ENCODE measurements around the gene NTSR2. TPM values are rescaled to one million over a fixed set of nuclear protein-coding genes. Genes with fewer than 3 reads are reported as not detected.

Gene NTSR2
- total RNA-seq, 6 donors from 2014 or later: not detected

DNA sequence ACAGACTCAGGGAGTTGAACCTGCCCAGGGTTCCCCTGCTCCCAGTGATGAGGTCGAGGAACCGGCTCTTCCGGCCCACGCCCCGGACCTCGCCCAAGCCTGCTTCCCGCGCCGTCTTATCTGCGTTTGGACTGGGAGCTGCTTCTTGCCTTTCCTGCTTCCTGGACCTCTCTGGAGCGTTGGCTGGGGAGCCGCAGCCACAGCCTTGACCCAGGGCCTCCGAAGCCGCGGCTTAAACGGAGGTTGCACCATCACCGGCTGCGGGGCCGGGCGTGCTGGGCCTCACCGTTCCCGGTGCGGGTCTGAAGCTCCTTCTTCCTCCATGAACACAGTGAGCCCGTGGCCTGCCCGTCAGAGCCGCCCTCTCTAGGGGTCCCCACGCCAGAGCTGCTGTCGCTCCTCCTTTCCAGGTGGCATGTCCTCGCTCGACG, 13.3 kb downstream of the NTSR2 start:
- H3K4me1 ChIP-seq: no peaks in the 10 kb centered on the region
- TF ChIP-seq CTCF (IDR thresholded peaks at IDR 0.05) (no peak), POLR2A (IDR thresholded peaks at IDR 0.05) (no peak), EP300 (IDR thresholded peaks at IDR 0.05) (no peak), POLR2AphosphoS5 (IDR thresholded peaks at IDR 0.05) (no peak)
- peak in 1 of 2 donors; percentile 83 for DNase-seq

DNA sequence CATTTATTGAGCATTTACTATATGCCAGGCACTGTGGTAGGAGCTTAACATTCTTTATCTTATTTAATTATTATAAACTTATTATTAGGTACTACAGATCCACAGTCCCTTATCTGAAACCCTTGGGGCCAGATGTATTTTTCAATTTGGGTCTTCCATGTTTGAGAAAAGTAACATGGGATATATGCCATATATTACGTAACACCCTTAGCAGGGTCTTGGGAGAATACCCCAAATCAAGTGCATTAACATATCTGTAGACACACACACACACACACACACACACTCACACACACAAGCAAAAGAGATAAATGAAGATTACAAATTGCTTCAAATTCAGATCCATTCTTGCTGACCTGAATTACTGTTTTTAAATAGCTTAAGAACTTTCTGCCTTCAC, 13.7 kb downstream of the NTSR2 start:
- 91 to 97% methylated on average over 1 of the region's 1 CpG for WGBS, 2 donors
- TF ChIP-seq POLR2A (IDR thresholded peaks at IDR 0.05) (no peak), POLR2AphosphoS5 (IDR thresholded peaks at IDR 0.05) (no peak), CTCF (IDR thresholded peaks at IDR 0.05) (no peak), EP300 (IDR thresholded peaks at IDR 0.05) (no peak)
- H3K36me3 ChIP-seq: no peaks in the 10 kb centered on the region
- no peak overlapping the region for H3K4me3 ChIP-seq
- H3K27me3 ChIP-seq: no peaks in the 10 kb centered on the region
- H3K9me3 ChIP-seq: no peaks in the 10 kb centered on the region
- ATAC-seq (ENCODE audit: low FRiP score in 2 of 2) (no peak), DNase-seq (no peak)
- no peaks in the 10 kb centered on the region for H3K4me1 ChIP-seq
- H3K27ac ChIP-seq: no peak overlapping the region

More for the DNA sequence above, 13.3 kb downstream of the NTSR2 start:
- 75 to 83% methylated on average over 22 to 31 of the region's 31 CpGs for WGBS, 2 donors
- Histone ChIP-seq H3K27me3 (no peaks in the 10 kb centered on the region), H3K4me3 (no peak overlapping the region), H3K9me3 (no peaks in the 10 kb centered on the region), H3K27ac (no peak overlapping the region), H3K36me3 (no peaks in the 10 kb centered on the region)
- ATAC-seq (ENCODE audit: low FRiP score in 2 of 2): peak in 1 of 2 donors; percentile 16

DNA sequence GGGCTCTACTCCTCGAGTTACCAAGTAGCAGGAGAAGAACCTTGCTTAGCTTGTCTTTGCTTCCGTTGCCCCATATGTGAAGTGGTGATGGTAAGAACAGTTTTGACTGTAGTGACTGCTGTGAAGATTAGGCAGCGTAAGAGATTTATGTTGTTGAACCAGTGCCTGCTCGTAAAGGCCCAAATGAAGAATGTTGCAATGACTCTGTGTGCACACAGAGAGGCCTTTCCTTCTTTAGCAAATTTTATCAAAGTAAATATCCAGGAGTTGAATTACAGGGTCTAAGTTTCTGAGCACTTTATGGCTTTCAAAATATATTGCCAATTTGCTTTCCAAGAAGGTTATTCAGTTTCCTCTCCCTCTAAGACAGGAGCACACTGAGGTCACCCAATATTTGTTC, 14.5 kb downstream of the NTSR2 start:
- 68 to 73% methylated on average over 4 of the region's 4 CpGs for WGBS, 2 donors

GRCh38 chr2:11652553-11652952, 17.4 kb downstream of the NTSR2 start:
- no peak for TF ChIP-seq POLR2A (IDR thresholded peaks at IDR 0.05)
- no peak for TF ChIP-seq EP300 (IDR thresholded peaks at IDR 0.05)
- no peak for TF ChIP-seq POLR2AphosphoS5 (IDR thresholded peaks at IDR 0.05)
- no peak for TF ChIP-seq CTCF (IDR thresholded peaks at IDR 0.05)
- no peak overlapping the region for H3K27ac ChIP-seq
- no peaks in the 10 kb centered on the region for H3K9me3 ChIP-seq
- 54 to 71% methylated on average over 3 of the region's 3 CpGs for WGBS, 2 donors
- no peaks in the 10 kb centered on the region for H3K4me1 ChIP-seq
- ATAC-seq (ENCODE audit: low FRiP score in 2 of 2): no peak
- no peaks in the 10 kb centered on the region for H3K36me3 ChIP-seq
- DNase-seq: no peak
- no peak overlapping the region for H3K4me3 ChIP-seq
- no peaks in the 10 kb centered on the region for H3K27me3 ChIP-seq

More for the DNA sequence above, 14.5 kb downstream of the NTSR2 start:
- DNase-seq: no peak
- TF ChIP-seq EP300 (IDR thresholded peaks at IDR 0.05) (no peak), POLR2A (IDR thresholded peaks at IDR 0.05) (no peak), POLR2AphosphoS5 (IDR thresholded peaks at IDR 0.05) (no peak), CTCF (IDR thresholded peaks at IDR 0.05) (no peak)
- Histone ChIP-seq H3K36me3 (no peaks in the 10 kb centered on the region), H3K4me3 (no peak overlapping the region), H3K4me1 (no peaks in the 10 kb centered on the region), H3K27me3 (no peaks in the 10 kb centered on the region), H3K27ac (no peak overlapping the region), H3K9me3 (no peaks in the 10 kb centered on the region)
- no peak for ATAC-seq (ENCODE audit: low FRiP score in 2 of 2)

GRCh38 chr2:11651856-11652548, 18.0 kb downstream of the NTSR2 start:
- no peaks in the 10 kb centered on the region for H3K36me3 ChIP-seq

More at GRCh38 chr2:11651856-11652548, 18.0 kb downstream of the NTSR2 start:
- no peak overlapping the region for H3K4me3 ChIP-seq
- H3K9me3 ChIP-seq: no peaks in the 10 kb centered on the region
- no peak overlapping the region for H3K27ac ChIP-seq
- TF ChIP-seq POLR2AphosphoS5 (IDR thresholded peaks at IDR 0.05) (no peak), POLR2A (IDR thresholded peaks at IDR 0.05) (no peak), CTCF (IDR thresholded peaks at IDR 0.05) (no peak), EP300 (IDR thresholded peaks at IDR 0.05) (no peak)
- DNase-seq: no peak
- H3K4me1 ChIP-seq: no peaks in the 10 kb centered on the region
- WGBS, 2 donors: 71 to 77% methylated on average over 5 of the region's 5 CpGs
- no peak for ATAC-seq (ENCODE audit: low FRiP score in 2 of 2)
- H3K27me3 ChIP-seq: no peaks in the 10 kb centered on the region
